Measurements from ENCODE around the gene AKR1C2.
"Not testable (repeated sequence)": the region's sequence is repeated elsewhere in the genome, so short reads cannot be mapped to it uniquely, and the experiment has no call there.

The AKR1C2 gene

DNA sequence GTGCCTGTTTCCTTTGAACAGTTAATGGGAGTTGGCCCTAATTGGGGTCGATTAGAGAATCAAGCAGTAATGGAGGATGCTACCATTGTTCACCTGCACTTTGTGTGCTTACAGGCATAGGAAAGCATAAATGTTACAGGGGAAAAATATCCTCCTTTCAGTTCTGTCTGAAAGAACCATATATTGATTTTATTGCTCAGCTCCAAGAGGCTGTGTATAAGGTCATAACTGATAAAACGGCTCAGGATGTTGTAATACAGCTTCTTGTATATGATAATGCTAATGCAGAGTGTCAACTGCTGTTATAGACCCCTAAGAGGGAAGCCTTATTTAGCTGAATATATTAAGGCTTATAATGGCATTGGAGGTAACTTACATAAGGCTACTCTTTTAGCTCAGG, 32.9 kb upstream of the AKR1C2 start:
- ChIA-PET POLR2A (no interaction called here), CTCF (no interaction called here)
- H3K4me3 ChIP-seq (ENCODE audit: low read depth, low read length), result no peak overlapping the region
- DNase-seq (ENCODE audit: low read depth, low spot score), result no peak
- TF ChIP-seq, protein P1, sequence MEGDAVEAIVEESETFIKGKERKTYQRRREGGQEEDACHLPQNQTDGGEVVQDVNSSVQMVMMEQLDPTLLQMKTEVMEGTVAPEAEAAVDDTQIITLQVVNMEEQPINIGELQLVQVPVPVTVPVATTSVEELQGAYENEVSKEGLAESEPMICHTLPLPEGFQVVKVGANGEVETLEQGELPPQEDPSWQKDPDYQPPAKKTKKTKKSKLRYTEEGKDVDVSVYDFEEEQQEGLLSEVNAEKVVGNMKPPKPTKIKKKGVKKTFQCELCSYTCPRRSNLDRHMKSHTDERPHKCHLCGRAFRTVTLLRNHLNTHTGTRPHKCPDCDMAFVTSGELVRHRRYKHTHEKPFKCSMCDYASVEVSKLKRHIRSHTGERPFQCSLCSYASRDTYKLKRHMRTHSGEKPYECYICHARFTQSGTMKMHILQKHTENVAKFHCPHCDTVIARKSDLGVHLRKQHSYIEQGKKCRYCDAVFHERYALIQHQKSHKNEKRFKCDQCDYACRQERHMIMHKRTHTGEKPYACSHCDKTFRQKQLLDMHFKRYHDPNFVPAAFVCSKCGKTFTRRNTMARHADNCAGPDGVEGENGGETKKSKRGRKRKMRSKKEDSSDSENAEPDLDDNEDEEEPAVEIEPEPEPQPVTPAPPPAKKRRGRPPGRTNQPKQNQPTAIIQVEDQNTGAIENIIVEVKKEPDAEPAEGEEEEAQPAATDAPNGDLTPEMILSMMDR (IDR thresholded peaks at IDR 0.05; ENCODE audit: insufficient read depth, low read length, missing control alignments), result no peak

DNA sequence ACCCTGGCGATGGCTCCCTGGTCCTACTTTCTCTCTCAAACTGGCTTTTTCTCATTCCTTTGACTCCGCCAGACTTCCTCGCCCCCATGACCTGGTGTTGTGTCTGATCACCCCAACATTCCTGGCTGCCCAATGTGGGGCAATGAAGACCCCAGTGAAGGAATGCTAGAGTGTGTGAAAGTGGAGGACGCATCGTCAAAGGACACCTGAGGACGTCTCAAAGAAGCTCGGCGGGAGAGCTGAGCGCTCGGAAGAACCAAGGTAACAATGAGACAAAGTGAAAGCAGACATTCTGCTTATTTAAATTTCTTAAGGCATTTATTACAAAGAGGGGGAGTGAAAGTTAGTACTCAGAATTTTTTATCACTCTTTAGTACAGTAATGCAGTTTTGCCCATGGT, 31.7 kb upstream of the AKR1C2 start:
- no peak overlapping the region for H3K4me3 ChIP-seq (ENCODE audit: low read depth, low read length)
- TF ChIP-seq, protein P1 (IDR thresholded peaks at IDR 0.05; ENCODE audit: insufficient read depth, low read length, missing control alignments), result no peak
- CTCF ChIA-PET, result no interaction called here
- DNase-seq (ENCODE audit: low read depth, low spot score), result no peak
- POLR2A ChIA-PET, result no interaction called here

GRCh38 chr10:5034588-5034987, 30.9 kb upstream of the AKR1C2 start:
- TF ChIP-seq, protein P1 (IDR thresholded peaks at IDR 0.05; ENCODE audit: insufficient read depth, low read length, missing control alignments), result no peak

GRCh38 chr10:5033061-5033778, 29.6 kb upstream of the AKR1C2 start:
- TF ChIP-seq, protein P1 (IDR thresholded peaks at IDR 0.05; ENCODE audit: insufficient read depth, low read length, missing control alignments), result no peak
- peak; percentile 52 for DNase-seq (ENCODE audit: low read depth, low spot score)
- POLR2A ChIA-PET, result no interaction called here
- CTCF ChIA-PET, result no interaction called here
- H3K4me3 ChIP-seq (ENCODE audit: low read depth, low read length), result no peak overlapping the region

More at GRCh38 chr10:5034588-5034987, 30.9 kb upstream of the AKR1C2 start:
- ChIA-PET POLR2A (no interaction called here), CTCF (interaction anchor here (0.8 kb wide), 1 partner anchor 185 kb away, joined by 4 read pairs; no protein-coding TSS in a partner anchor)
- H3K4me3 ChIP-seq (ENCODE audit: low read depth, low read length), result no peak overlapping the region
- DNase-seq (ENCODE audit: low read depth, low spot score), result no peak

DNA sequence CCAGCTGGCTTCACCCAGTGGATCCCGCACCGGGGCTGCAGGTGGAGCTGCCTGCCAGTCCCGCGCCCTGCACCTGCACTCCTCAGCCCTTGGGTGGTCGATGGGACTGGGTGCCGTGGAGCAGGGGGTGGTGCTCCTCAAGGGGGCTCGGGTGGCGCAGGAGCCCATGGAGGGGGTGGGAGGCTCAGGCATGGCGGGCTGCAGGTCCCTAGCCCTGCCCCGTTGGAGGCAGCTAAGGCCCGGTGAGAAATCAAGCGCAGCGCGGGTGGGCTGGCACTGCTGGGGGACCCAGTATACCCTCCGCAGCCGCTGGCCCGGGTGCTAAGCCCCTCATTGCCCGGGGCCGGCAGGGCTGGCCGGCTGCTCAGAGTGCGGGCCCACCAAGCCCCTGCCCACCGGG, 28.8 kb upstream of the AKR1C2 start:
- DNase-seq (ENCODE audit: low read depth, low spot score); POLR2A ChIA-PET; H3K4me3 ChIP-seq (ENCODE audit: low read depth, low read length); CTCF ChIA-PET: not testable (repeated sequence)

DNA sequence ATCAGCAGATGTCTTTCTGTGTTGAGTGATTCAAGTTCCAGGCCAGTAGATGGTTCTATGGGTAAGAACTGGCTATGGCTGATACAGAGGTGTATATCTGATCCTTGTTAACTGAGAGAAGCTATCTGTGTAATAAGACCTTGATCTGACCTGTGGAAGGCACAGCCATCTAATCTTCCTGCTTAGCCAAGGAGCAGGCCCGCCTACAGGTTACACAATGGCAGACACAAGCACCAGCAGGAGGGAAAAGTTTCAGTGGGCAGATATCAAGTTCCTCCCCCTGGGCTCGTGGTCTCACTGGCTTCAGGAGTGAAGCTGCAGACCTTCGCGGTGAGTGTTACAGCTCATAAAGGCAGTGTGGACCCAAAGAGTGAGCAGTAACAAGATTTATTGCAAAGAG, 27.9 kb upstream of the AKR1C2 start:
- DNase-seq (ENCODE audit: low read depth, low spot score); POLR2A ChIA-PET; H3K4me3 ChIP-seq (ENCODE audit: low read depth, low read length); CTCF ChIA-PET: not testable (repeated sequence)

- POLR2A ChIA-PET, result no interaction called here
- CTCF ChIA-PET, result no interaction called here
- H3K4me3 ChIP-seq (ENCODE audit: low read depth, low read length), result no peak overlapping the region
- no peak for DNase-seq (ENCODE audit: low read depth, low spot score)
- TF ChIP-seq, protein P1 (IDR thresholded peaks at IDR 0.05; ENCODE audit: insufficient read depth, low read length, missing control alignments), result no peak
Observed at GRCh38 chr10:5030989-5031388, 27.3 kb upstream of the AKR1C2 start.

GRCh38 chr10:5025461-5025881, 21.8 kb upstream of the AKR1C2 start:
- H3K4me3 ChIP-seq (ENCODE audit: low read depth, low read length); DNase-seq (ENCODE audit: low read depth, low spot score); CTCF ChIA-PET: not testable (repeated sequence)
- POLR2A ChIA-PET, result interaction anchor here (0.6 kb wide), 1 partner anchor 350 kb away, joined by 3 read pairs; no protein-coding TSS in a partner anchor
